ENCODE measurements around the gene FABP6. TPM values are rescaled to one million over a fixed set of nuclear protein-coding genes. Genes with fewer than 3 reads are reported as not detected.
"Not testable (repeated sequence)": the region's sequence is repeated elsewhere in the genome, so short reads cannot be mapped to it uniquely, and the experiment has no call there.

Gene FABP6, protein sequence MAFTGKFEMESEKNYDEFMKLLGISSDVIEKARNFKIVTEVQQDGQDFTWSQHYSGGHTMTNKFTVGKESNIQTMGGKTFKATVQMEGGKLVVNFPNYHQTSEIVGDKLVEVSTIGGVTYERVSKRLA
- not detected for total RNA-seq

DNA sequence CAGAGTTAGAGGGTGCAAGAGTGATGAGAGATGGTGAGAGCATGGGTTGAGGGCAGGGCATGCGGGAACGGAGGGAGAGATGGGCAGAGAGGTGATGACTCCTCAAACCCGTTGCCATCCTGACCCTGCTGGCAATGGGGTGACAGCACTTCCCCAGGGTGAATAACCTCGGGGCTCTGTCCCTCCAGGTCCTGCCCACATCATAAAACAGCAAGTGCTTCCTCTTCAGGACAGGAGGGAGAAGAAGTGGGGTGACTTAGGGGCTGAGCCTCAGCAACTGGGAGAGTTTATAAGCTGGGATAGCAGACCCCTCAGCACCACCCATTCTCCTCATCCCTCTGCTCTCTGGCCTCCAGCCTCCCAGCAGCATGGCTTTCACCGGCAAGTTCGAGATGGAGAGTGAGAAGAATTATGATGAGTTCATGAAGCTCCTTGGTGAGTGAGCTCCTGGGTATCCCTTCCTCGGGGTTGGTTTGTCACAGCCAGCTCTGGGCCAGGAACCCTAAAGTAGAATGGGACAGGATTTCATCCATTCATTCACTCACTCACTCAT lies at the start of gene FABP6:
Gene FABP6, plus strand, starts transcription at position 317 of the 553 bp plus-strand sequence. Its CDS starts 52 bp downstream, at position 369.
- DNase-seq: no peak

DNA sequence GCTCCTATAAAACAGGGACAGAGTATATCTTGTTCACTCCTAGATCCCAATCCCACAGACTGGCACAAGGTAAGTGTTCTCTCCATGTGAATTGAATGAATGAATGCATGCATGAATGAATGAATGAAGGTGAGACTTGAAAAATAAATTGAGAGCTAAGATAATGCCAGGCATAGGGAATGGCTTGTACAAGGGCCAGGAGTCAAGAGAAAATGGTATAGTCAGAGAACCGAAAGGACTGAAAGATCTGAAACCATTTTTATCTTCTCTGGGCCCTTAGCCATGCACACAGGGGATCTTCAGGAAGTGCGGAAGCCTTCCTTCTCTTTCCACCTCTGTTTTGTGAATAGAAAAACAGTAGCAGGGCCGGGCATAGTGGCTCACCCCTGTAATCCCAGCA lies 48.4 kb upstream of the FABP6 start:
- DNase-seq: no peak

DNA sequence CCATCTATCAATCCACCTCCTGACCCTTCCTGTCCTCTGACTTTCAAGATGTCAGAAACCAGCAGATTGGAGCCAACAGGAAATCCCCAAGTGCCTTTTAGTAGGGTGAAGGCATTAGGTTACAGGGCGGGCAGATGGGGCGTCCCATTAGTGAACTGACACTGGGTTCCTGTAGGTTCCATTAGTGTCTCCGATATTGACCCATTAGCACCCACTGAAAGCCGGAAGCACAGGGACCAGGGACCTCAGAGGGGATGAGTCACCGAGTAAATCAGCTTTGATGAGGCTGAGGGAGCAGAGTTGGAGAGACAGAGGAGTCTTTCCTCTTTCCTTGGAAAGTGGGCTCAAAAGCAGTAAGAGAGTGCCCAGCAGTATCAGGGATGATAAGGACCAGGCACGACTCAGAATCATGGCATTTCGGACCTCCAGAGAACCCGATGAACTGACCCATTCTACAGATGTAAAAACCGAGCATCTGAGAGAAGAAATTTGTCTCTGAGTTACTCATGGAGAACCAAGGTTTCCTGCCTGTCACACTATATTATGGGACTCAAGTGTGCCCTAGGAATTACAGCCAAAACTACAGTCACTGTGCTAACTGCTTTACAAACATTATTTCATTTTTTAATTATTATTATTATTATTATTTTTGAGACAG lies 47.2 kb upstream of the FABP6 start:
- DNase-seq: no peak

DNA sequence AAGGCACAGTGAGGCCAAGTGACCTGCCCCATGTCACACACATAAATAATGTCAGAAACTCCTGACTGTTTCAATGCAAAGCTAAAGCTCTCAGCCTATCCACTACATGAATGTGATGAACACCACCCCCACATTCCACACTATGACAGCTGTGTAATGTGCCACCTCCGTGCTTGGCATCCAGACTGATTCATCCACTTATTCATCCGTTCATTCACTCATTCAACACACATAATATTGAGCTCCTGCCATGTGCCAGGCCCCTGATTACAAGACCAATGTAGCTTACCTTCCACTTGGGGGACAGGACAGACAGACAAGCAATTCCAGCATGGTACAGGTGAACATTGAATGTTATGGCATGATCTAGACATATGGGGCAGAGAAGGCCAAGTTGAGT lies 46.2 kb upstream of the FABP6 start:
- DNase-seq: no peak

DNA sequence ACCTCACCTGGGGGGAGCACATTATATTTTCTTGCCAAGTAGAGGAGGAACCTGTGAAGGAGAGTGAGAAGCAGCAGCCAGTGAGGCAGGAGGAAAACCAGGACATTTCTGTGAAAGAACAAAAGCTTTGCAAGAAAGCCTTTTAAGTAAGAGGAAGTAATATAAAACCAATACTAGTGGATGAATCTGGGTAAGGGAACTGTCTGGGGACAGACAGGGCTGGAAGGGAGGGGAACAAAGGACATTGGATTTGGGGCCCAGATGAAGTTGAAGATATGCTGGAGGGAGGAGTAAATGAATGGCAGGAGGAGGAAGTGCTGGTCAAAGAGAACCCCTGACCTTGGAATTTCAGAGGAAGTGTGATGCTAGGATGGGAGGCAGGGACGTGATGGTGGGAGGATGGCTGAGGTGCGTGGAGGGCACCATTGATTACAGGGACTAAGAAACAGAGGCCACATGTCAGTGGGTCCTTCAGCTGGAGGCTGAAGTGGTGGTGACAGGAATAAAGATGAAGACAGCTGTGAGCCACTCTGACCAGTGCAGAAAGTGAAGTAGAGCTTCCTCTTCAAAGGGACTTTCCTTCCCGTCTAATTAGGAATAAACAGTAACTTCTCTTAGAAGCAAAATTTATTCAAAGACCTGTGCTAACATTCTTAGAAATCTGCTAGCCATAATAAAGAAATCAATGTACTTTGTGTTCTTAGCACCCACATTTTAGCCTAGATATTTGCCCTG lies 43.5 kb upstream of the FABP6 start:
- no peak for DNase-seq

DNA sequence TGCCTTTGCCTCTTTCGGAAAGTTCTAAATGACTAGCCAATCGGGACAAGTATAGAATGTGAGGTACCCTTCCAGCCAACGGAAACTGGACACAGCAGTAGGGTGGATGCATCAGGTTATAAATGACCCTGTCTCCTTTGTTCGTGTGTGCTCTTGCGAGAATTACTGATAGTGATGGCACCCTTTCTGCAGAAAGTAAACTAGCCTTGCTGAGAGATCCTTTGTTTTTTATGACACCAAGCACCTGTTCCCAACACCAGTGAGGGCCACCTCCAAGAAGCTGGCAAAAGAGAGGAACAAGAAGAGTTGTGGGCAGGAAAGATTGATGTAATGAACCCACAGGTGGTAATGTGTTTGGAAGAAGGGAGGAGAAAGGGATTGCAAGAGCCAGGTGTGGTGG lies 42.8 kb upstream of the FABP6 start:
- DNase-seq: no peak

DNA sequence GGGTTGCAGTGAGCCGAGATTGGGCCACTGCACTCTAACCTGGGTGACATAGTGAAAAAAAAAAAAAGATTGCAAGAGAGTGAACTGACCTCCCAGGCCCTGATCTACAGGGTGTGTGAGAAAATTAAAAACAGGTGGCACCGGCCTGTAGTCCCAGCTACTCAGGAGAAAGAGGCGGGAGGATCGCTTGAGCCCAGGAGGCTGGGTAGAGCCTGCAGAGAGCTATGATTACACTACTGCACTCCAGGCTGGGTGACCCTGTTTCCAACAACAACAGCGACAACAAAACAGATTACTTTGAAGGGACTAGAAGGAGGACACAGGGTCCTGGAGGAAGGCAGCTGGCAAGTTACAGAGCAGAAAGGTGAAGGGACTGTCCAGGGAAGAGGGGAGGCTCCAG lies 42.2 kb upstream of the FABP6 start:
- DNase-seq: no peak

DNA sequence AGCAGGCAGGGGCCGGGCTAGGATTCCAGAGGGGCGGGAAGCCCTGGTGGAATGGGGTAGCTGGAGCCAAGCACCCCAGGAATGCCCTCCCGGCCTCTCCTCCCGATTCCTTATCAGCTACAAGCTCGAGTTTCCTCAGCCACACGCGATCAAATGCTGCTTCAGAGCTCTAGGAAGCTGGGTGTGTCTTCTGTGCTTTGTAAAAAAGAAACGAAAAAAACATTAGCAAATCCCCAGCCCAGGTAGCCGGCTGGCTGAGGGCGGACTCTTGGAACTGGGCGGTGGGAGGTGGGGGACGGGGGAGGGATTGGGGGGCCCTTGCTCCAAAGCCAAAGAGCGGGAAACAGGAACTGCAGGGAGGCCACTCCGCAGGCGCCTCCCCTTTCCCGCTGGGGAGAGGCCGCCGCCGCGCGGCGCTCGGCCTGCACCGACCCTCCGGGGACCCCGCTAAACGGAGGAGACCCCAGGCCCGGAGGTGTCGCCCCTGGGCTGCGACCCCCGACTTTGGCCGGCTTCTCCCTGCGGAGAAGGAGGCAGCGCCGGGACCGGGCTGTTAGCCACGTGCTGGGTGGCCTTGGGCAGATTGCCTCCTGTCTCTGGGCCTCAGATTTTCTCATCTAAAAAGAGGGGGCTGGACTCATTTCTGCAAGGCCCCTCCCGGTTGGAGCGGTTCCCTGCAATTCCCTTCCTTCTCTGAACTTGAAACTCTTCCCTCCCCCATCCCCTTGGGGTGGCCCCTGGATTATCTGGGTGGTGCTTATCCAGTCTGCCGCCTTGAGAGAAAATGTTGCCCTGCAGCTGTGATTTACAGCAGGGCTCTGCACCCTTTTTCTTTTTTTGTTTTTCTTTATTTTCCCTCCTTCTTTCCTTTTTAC lies 40.9 kb upstream of the FABP6 start:
- DNase-seq: peak; percentile 66

DNA sequence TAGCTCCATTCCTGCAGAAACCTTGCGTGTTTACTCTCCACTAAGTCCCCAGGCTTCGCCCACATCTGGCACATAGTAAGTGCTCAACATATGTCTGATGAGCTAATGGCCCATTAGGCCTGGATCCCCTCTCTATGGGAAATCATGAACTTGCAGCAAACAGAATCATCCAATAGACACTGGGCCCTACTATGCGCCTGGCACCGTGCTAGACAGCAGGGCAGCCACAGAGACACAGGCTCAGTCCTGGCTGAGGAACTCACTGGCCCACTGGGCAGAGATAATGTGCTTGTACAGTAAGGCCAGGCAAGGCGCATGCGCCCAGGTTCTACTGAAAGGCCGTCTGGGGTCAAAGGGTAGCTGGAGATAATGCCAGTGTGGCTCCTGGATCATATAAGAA lies 36.9 kb upstream of the FABP6 start:
- DNase-seq: no peak

DNA sequence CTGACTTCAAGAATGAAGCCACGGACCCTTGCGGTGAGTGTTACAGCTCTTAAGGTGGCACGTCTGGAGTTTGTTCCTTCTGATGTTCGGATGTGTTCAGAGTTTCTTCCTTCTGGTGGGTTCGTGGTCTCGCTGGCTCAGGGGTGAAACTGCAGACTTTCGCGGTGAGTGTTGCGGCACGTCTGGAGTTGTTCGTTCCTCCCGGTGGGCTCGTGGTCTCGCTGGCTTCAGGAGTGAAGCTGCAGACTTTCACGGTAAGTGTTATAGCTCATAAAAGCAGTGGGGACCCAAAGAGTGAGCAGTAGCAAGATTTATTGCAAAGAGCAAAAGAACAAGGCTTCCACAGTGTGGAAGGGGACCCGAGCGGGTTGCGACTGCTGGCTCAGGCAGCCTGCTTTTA lies 36.2 kb upstream of the FABP6 start:
- DNase-seq: not testable (repeated sequence)

DNA sequence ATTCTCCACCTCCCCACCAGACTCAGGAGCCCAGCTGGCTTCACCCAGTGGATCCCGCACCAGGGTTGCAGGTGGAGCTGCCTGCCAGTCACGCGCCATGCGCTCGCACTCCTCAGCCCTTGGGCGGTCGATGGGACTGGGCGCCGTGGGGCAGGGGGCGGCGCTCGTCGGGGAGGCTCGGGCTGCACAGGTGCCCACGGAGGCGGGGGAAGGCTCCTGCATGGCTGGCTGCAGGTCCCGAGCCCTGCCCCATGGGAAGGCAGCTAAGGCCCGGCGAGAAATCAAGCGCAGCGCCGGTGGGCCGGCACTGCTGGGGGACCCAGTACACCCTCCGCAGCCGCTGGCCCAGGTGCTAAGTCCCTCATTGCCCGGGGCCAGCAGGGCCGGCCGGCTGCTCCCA lies 35.5 kb upstream of the FABP6 start:
- DNase-seq: not testable (repeated sequence)

DNA sequence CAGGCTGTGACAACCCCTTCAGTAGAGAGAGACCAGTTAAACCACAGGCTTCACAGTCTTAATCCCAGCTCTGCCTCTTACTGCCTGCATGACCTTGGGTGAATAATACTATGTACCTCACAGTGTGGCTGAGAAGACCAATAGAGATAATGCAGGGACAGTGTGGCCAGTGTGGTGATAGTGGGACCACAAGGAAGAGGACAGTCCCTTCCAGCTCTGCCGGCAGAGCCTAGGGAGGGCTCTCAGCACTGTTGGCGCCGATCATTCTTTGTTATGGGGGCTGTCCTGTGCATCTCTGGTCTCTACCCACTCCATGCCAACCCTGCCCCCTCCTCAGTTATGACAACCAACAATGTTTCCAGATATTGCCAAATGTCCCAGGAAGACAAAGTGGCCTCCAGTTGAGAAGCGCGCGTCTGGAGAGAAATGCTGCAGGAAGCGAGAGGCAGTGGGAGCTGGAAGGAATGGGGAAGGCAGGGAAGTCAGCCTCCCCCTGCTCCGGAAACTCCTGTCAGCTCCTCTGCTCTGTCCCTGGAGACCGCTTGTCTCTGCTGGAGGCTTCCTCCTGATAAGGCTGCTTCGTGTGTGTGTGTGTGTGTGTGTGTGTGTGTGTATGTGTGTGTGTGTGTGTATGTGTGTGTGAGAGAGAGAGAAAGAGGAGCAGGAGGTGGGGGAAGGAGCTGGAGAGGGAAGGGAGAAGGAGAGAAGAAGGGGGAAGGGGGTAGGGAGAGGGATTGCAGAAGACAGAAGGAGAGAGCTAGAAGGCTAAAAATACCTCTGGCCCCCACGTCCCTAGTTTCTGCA lies 31.8 kb upstream of the FABP6 start:
- DNase-seq: peak; percentile 22

DNA sequence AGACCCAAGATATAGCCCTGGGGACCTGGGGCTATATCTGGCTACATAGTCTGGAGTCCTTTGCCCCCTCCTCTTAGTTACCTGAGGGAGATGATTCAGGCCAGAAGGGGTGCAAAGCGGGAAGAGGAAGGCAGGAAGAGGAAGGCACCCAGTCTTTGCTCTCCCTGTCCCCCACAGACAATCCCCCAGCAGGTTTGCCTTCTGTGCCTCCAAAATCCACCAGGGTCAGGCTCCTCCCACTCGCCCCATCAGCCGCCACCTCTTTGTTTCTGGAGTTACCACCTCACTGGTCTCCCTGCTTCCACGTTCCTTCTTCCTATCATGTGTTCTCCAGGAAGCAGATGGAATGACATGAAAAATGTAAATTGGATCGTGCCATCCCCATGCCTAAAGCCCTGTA lies 31.2 kb upstream of the FABP6 start:
- DNase-seq: no peak

DNA sequence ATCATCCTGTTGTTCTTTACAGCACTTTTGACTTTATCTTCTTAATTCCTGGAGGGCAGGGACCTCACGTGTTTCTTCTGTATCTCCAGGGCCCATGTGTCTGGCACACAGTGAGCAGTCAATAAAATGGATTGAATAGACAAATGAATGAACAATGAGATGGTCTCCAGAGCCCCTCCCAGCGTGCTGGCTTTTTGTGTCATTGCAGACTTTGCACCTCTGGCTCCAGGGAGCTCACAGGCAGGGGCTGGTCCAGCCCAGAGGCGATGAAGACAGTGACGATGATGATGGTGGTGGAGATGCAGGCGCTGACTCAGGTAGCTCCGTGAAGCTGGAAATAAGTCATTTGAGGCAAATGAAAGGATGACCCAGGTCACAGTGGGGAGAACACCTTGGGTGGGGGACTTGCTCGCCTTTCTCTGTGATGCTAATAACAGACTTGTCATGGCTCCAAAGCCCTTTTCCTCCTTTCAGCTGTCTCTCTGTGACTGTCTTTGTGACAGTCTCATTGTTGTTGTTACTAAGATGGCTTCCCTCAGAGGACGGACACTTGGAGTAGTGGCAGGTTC lies 30.4 kb upstream of the FABP6 start:
- no peak for DNase-seq

DNA sequence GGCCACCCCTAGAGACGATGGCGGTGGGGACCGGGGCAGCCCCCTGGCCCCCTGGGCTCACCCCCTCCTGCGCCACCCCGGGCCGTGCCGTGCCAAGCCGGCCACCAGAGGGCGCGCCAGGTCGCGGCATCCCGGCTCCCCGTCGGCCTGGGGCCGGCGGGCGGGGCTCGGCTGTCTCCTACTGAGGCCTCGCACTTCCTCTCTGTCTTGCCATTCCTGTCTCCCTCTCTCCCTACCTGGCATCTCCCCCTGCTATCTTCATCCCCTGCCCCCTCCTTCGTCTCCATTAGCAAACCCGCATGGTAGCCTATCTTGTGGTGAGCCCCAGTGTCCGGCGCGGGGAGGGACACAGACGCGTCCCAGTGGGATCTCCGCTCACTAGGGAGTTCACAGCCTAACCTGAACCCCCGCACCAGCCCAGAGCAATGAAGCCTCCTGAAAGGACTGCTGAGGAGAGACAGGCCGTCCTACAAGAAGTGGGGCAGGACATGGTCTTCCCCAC lies 29.8 kb upstream of the FABP6 start:
- peak; percentile 36 for DNase-seq

DNA sequence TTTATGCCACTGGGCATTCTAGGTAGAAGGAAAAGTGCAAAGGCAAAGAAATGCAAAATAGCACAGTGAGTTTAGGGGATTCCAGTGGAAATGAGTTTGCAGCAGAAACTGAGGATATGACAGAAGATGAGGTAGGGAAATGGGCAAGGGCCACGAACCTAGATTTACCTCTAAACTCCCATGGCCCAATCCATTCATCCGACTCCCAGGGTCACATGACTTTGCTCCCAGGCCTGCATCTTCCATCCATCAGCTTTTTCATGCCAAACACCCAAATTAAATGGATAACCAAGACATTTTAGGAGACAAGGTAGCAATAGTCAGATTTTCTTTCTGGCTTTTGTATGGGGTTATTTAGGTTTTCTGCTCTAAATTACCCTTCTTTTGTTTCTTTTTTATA lies 22.2 kb upstream of the FABP6 start:
- no peak for DNase-seq

DNA sequence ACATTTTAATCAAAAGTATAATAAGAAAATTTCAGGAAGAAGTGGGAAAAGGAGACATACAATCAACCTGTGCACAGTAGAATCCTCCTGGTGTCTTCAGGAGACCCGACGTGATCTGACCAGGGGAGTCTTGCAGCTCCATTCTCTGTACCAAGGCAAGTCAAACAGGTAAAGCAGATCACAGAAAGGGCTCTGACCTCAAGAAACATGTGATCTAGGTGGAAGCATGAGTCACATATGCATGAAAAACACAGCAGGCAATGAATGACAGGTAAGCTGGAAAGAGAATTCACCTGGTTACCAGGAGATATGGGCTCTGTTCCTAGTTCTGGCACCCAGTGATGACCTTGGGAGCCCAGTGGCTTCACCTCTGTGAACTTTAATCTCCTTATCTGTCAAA lies 19.4 kb upstream of the FABP6 start:
- no peak for DNase-seq

DNA sequence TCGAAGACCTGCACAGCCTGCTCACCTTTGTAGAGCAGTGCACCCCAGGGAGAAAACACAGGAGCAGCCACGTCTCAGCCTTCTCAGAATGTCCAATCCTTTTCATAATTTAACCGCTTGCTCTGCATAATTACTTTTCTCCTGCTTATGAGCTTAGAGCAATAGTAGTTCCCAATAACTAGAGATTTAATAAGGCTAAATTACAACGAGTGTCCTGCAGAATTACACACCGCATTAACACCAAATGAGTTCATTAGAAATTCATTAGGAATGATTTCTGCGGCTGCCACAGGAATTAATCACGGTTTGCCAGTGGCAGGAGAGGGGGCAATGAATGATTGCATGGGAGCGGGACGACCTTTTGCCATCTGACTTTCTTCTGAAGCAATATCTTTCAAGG lies 18.7 kb upstream of the FABP6 start:
- DNase-seq: no peak

DNA sequence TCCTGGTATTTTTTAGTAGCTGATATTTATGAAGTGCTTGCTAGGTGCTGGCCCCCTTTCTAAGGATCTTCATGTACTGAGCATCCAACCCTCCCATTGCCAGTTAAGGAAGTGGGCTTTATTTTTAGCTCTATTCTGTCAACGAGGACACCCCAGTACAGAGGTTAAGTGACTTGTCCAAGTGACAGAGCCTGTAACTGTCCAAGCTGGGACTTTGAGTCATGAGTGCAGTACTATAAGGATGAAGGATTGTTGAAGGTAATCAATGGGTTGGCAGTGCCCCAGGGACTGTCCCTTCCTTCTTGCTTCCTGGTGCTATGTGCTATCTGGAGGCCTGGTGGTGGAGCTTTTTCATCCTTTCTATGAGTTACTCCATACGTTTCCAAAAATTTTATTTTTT lies 18.0 kb upstream of the FABP6 start:
- DNase-seq: no peak

DNA sequence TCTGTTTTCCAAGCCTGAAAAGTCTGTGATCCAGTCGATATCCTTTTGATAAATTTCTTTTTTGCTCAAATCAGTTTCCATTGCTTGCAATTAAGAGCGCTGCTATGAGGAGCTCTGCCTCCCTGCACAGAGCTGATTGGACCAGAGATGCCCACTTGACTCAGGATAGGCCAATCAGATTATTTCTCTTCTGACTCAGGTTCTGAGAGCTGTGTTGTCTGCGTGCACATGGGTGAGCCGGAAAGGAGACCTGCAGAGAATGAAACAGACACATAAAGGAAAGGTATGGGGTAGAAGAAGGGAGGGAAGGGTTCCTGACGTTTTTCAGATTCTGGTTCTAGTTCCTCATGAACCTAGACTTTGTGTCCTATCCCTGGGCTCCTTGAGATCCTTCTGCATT lies 15.8 kb upstream of the FABP6 start:
- no peak for DNase-seq

DNA sequence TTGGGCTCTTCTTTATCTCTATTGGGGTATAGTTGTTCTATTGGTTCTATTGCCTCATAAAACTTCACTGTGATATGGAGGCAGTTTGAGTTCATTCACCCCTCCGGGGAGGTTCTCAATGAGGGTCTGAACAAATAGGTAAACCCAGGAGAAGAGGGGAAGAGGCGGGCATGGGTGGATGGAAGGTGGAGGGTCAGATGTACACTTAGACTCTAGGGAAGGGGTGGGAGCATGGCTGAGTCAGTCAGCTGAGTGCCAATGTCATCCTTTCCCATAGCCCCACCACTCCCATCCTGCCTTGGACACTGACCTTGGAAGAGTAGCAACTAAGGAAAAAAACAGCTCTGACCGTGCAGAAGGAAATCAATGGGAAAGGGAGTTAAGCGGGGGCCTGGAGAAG lies 9.9 kb upstream of the FABP6 start:
- no peak for DNase-seq
